ENCODE results near the gene ACOD1. TPM values are rescaled to one million over a fixed set of nuclear protein-coding genes. Genes with fewer than 3 reads are reported as not detected.
A peak's percentile ranks its signal among the peaks of the same experiment; 100 is the strongest.

ACOD1 gene
- total RNA-seq, 2 donors from 2014 or later: not detected

GRCh38 chr13:76980075-76980718 lies 31.9 kb downstream of the ACOD1 start:
- H3K4me1 ChIP-seq: peaks cover 0 to 10% of the 10 kb centered on the region in 2 donors
- H3K27ac ChIP-seq: no peak overlapping the region
- no peaks in the 10 kb centered on the region for H3K9me3 ChIP-seq
- H3K4me3 ChIP-seq: peak overlapping the region in 1 of 2 donors; percentile 39
- no peaks in the 10 kb centered on the region for H3K36me3 ChIP-seq
- peak; percentile 97 to 99 for TF ChIP-seq CTCF (IDR thresholded peaks at IDR 0.05)
- DNase-seq (ENCODE audit: low spot score): peak; percentile 71
- no peaks in the 10 kb centered on the region for H3K27me3 ChIP-seq

GRCh38 chr13:76982061-76982460 lies 33.8 kb downstream of the ACOD1 start:
- DNase-seq (ENCODE audit: low spot score): no peak
- H3K27ac ChIP-seq: no peak overlapping the region
- peaks cover 0 to 10% of the 10 kb centered on the region in 2 donors for H3K4me1 ChIP-seq

GRCh38 chr13:76983676-76984075 lies 35.4 kb downstream of the ACOD1 start:
- no peak overlapping the region for H3K4me3 ChIP-seq
- H3K27ac ChIP-seq: no peak overlapping the region
- no peaks in the 10 kb centered on the region for H3K9me3 ChIP-seq
- no peak for DNase-seq (ENCODE audit: low spot score)
- no peaks in the 10 kb centered on the region for H3K27me3 ChIP-seq
- no peaks in the 10 kb centered on the region for H3K36me3 ChIP-seq
- H3K4me1 ChIP-seq: peaks cover 0 to 10% of the 10 kb centered on the region in 2 donors
- TF ChIP-seq CTCF (IDR thresholded peaks at IDR 0.05): no peak

More at GRCh38 chr13:76982061-76982460, 33.8 kb downstream of the ACOD1 start:
- Histone ChIP-seq H3K36me3 (no peaks in the 10 kb centered on the region), H3K4me3 (no peak overlapping the region), H3K9me3 (no peaks in the 10 kb centered on the region), H3K27me3 (no peaks in the 10 kb centered on the region)
- TF ChIP-seq CTCF (IDR thresholded peaks at IDR 0.05): no peak

- no peak for DNase-seq (ENCODE audit: low spot score)
- TF ChIP-seq CTCF (IDR thresholded peaks at IDR 0.05): no peak
- H3K27me3 ChIP-seq: no peaks in the 10 kb centered on the region
These were observed 43.1 kb downstream of the ACOD1 start for GRCh38 chr13:76991432-76991795.

GRCh38 chr13:76991796-76992547 lies 43.7 kb downstream of the ACOD1 start, which contains the start of gene CLN5:
TSS of gene CLN5 (plus strand) at chr13:76992081. CDS start at chr13:76992099, 18 bp downstream.
- Histone ChIP-seq H3K27ac (peak within 1 kb of the TSS; percentile 96 to 97), H3K4me3 (peak within 1 kb of the TSS; percentile 83 to 87), H3K4me1 (peaks cover 0 to 22% of the 10 kb centered on the region in 2 donors), H3K27me3 (no peaks in the 10 kb centered on the region), H3K36me3 (peaks cover 6% of the 10 kb centered on the region), H3K9me3 (no peaks in the 10 kb centered on the region)
- DNase-seq (ENCODE audit: low spot score): peak; percentile 95
- peak in 1 of 2 donors; percentile 22 for TF ChIP-seq CTCF (IDR thresholded peaks at IDR 0.05)

More at GRCh38 chr13:76991432-76991795, 43.1 kb downstream of the ACOD1 start:
- H3K36me3 ChIP-seq: peaks cover 2% of the 10 kb centered on the region
- H3K9me3 ChIP-seq: no peaks in the 10 kb centered on the region
- H3K4me3 ChIP-seq: peak overlapping the region; percentile 83 to 87
- peak overlapping the region; percentile 96 to 97 for H3K27ac ChIP-seq
- H3K4me1 ChIP-seq: peaks cover 0 to 22% of the 10 kb centered on the region in 2 donors
